Hepatocyte (in vitro differentiated cells): Measurements from ENCODE around the gene C11orf86.

Experiments used
- CTCF ChIP-seq: fragments of 200-600 bp; sonication (generic); IDR thresholded peaks from 2 replicates; pipeline ENCODE4 v1.5.1; 2016; ENCODE audit warnings: antibody characterized with exemption, mild to moderate bottlenecking; ENCODE audit not compliant: poor library complexity
- EZH2 ChIP-seq: fragments of 200-600 bp; sonication (generic); IDR thresholded peaks from 2 replicates; pipeline ENCODE4 v1.6.1; 2016; ENCODE audit warnings: antibody characterized with exemption, mild to moderate bottlenecking, borderline replicate concordance
- EZH2phosphoT487 ChIP-seq: fragments of 200-600 bp; sonication (generic); IDR thresholded peaks from one replicate; pipeline ENCODE4 v1.6.1; 2018; ENCODE audit warnings: antibody characterized with exemption, mild to moderate bottlenecking, low read depth, moderate library complexity; ENCODE audit not compliant: unreplicated experiment, severe bottlenecking

GRCh38 chr11:66966351-66966750 lies 8.8 kb upstream of the C11orf86 start:
- TF ChIP-seq CTCF = no peak
- TF ChIP-seq EZH2 = no peak
- TF ChIP-seq EZH2phosphoT487 = no peak
